Pancreas (tissue), 10 donors: Measurements from ENCODE around the gene ZNF317. TPM values are rescaled to one million over a fixed set of nuclear protein-coding genes. Genes with fewer than 3 reads are reported as not detected.

Experiments used
- ATAC-seq, 4 donors: fragments of 200-7000 bp; cut with Tn5 transposase; one replicate each; pipeline versions ENCODE4 v1.8.0 to v1.9.1; 2020; ENCODE audit warnings: mild to moderate bottlenecking in 4 of 4, moderate library complexity in 4 of 4
- DNase-seq, 6 donors: peaks; one replicate each; pipeline ENCODE4 v3.0.0-alpha.2; 2020
- FAIRE-seq: peaks from 2 replicates; lab custom pipeline; 2012; peaks lifted over from hg19 to GRCh38; lab: Jason Lieb, UNC
- H3K27ac ChIP-seq, 4 donors: fragments of 200-600 bp; sonication (generic); 1 replicate in 3 of 4; 2 replicates in 1 of 4; pipeline versions ENCODE4 v1.5.0 to v1.8.0; 2020
- H3K27me3 ChIP-seq, 4 donors: fragments of 200-600 bp; one replicate each; pipeline ENCODE4 v1.8.0; 2021
- H3K36me3 ChIP-seq, 3 donors: fragments of 200-600 bp; sonication (generic) in 1 of 3; one replicate each; pipeline versions ENCODE4 v1.5.0 to v1.8.0; 2020 to 2021
- H3K4me1 ChIP-seq, 3 donors: fragments of 200-600 bp; one replicate each; pipeline ENCODE4 v1.8.0; 2021
- H3K4me3 ChIP-seq, 4 donors: fragments of 200-600 bp; sonication (generic) in 2 of 4; one replicate each; pipeline versions ENCODE4 v1.5.0 to v1.8.0; 2020 to 2021
- H3K9me3 ChIP-seq, 4 donors: fragments of 200-600 bp; one replicate each; pipeline ENCODE4 v1.8.0; 2021
- WGBS, 2 donors: extraction: QIAGEN DNeasy Blood & Tissue Kit; methylation state at CpG; one replicate each; pipeline ENCODE4 v1.1.7; 2013; 5-methylcytosine and 5-hydroxymethylcytosine counted together
- intact Hi-C, 3 donors: fragments of 100-400 bp; cut with DNase I; formaldehyde crosslinking; loops; one replicate each; pipeline versions ENCODE4 v1.11.1 to v1.14.2; 2022
- polyA plus RNA-seq, 2 donors: library from polyadenylated mRNA; stranded (reverse); fragments of 200-250 nt; gene quantifications; one replicate each; pipeline ENCODE4 v1.2.3, GENCODE V29; 2013
- total RNA-seq, 6 donors: library from RNA; stranded (reverse); fragmentation: NEBNext Ultra II Directional in 4 of 6; extraction: Animal tissue kit (Norgen Biotek cat#: 25700) in 4 of 6; gene quantifications; one replicate each; pipeline versions ENCODE4 v1.2.1 to v1.2.4, GENCODE V29; 2021 to 2023
- TF ChIP-seq, protein P1 (sequence below), 4 donors: fragments of 200-600 bp; sonication (generic) in 3 of 4; IDR thresholded peaks; one replicate each; pipeline versions ENCODE4 v1.5.0 to v1.8.0; 2021; ENCODE audit warnings: antibody characterized with exemption in 4 of 4
- donor health status: healthy with polysubstance abuse.
- donor health status: DM: no; HTN: no; CAD: no; lungs with moderate emphysema.
- donor health status: DM: no; HTN: no; CAD: no.
- donor health status: control.
- donor health status: control.
- donor health status: Bipolar disorder and iron deficiency.
- donor health status: DM: yes; HTN: yes; CAD: no.
- donor health status: DM: no; HTN: no; CAD: no.
- donor health status: DM: no; HTN: no; CAD: no.
- donor health status: DM: yes; HTN: yes; CAD: no.

The ZNF317 gene
- total and polyA plus RNA-seq, 8 donors = 12.4 to 38.3 (median 15.4) TPM

DNA sequence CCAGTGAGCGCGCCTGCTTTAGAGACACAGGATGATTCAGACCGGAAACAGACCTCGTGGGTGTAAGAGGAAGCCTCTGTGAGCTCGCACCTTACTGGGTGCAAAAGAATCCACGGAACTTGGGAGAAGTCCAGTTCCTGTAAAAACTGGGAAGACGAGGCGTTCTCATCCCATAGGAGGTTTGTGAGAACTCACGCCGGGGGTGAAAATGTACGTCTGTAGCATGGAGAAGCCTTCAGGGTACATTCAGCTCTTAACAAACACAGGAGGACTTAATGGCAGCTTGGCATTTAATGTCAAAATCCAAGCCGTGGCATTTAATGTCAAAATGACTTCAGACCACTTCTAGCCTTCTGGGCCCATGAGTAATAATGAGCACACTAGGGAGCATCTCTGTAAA lies 21.2 kb downstream of the ZNF317 start:
- no peak for ATAC-seq
- 97 to 99% methylated on average over 12 of the region's 12 CpGs for WGBS, 2 donors
- no peak overlapping the region for H3K27ac ChIP-seq
- H3K4me1 ChIP-seq = no peaks in the 10 kb centered on the region
- FAIRE-seq = no peak
- DNase-seq = no peak
- peaks cover 9 to 76% (median 55%) of the 10 kb centered on the region in 3 donors for H3K36me3 ChIP-seq
- no peak overlapping the region for H3K4me3 ChIP-seq
- H3K9me3 ChIP-seq = no peaks in the 10 kb centered on the region
- intact Hi-C loops = no loop called here
- no peaks in the 10 kb centered on the region for H3K27me3 ChIP-seq
- TF ChIP-seq, protein P1, sequence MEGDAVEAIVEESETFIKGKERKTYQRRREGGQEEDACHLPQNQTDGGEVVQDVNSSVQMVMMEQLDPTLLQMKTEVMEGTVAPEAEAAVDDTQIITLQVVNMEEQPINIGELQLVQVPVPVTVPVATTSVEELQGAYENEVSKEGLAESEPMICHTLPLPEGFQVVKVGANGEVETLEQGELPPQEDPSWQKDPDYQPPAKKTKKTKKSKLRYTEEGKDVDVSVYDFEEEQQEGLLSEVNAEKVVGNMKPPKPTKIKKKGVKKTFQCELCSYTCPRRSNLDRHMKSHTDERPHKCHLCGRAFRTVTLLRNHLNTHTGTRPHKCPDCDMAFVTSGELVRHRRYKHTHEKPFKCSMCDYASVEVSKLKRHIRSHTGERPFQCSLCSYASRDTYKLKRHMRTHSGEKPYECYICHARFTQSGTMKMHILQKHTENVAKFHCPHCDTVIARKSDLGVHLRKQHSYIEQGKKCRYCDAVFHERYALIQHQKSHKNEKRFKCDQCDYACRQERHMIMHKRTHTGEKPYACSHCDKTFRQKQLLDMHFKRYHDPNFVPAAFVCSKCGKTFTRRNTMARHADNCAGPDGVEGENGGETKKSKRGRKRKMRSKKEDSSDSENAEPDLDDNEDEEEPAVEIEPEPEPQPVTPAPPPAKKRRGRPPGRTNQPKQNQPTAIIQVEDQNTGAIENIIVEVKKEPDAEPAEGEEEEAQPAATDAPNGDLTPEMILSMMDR (IDR thresholded peaks at IDR 0.05) = no peak

GRCh38 chr19:9165261-9165660 lies 25.1 kb downstream of the ZNF317 start:
- H3K27ac ChIP-seq = no peak overlapping the region
- no peak overlapping the region for H3K4me3 ChIP-seq
- DNase-seq (no peak), ATAC-seq (no peak), FAIRE-seq (no peak)
- H3K27me3 ChIP-seq = no peaks in the 10 kb centered on the region
- intact Hi-C loops = no loop called here
- no peaks in the 10 kb centered on the region for H3K4me1 ChIP-seq
- 95 to 98% methylated on average over 3 of the region's 3 CpGs for WGBS, 2 donors
- peaks cover 0 to 38% (median 24%) of the 10 kb centered on the region in 3 donors for H3K36me3 ChIP-seq
- TF ChIP-seq, protein P1 (IDR thresholded peaks at IDR 0.05) = no peak
- H3K9me3 ChIP-seq = no peaks in the 10 kb centered on the region

GRCh38 chr19:9166846-9167245 lies 26.6 kb downstream of the ZNF317 start:
- WGBS, 2 donors = 96 to 99% methylated on average over 4 of the region's 4 CpGs
- no peaks in the 10 kb centered on the region for H3K9me3 ChIP-seq
- intact Hi-C loops = no loop called here

GRCh38 chr19:9171393-9171991 lies 31.3 kb downstream of the ZNF317 start:
- no peaks in the 10 kb centered on the region for H3K4me1 ChIP-seq
- no peaks in the 10 kb centered on the region for H3K36me3 ChIP-seq
- no peak for FAIRE-seq
- peak in 1 of 4 donors; percentile 54 for ATAC-seq
- no peak overlapping the region for H3K27ac ChIP-seq
- no peaks in the 10 kb centered on the region for H3K9me3 ChIP-seq
- no peak for DNase-seq
- 83 to 90% methylated on average over 6 of the region's 6 CpGs for WGBS, 2 donors
- intact Hi-C loops = no loop called here
- no peaks in the 10 kb centered on the region for H3K27me3 ChIP-seq
- no peak overlapping the region for H3K4me3 ChIP-seq
- TF ChIP-seq, protein P1 (IDR thresholded peaks at IDR 0.05) = no peak

More at GRCh38 chr19:9166846-9167245, 26.6 kb downstream of the ZNF317 start:
- Histone ChIP-seq H3K4me1 (no peaks in the 10 kb centered on the region), H3K27me3 (no peaks in the 10 kb centered on the region), H3K4me3 (no peak overlapping the region), H3K27ac (no peak overlapping the region), H3K36me3 (peaks cover 0 to 22% (median 8%) of the 10 kb centered on the region in 3 donors)
- FAIRE-seq (no peak), ATAC-seq (no peak), DNase-seq (no peak)
- TF ChIP-seq, protein P1 (IDR thresholded peaks at IDR 0.05) = no peak

DNA sequence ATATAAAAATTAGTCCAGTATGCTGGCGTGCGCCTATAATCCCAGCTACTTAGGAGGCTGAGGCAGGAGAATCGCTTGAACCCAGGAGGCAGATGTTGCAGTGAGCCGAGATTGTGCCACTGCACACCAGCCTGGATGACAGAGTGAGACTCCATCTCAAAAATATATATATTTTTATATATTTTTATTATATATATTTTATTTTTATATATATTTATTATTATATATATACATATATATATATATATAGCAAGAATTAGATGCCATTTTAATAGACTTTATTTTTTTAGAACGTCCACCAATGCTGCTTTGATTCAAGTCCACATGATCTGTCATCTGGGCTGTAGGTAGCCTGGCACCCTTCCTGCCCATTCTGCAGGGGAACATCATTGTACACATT lies 35.1 kb downstream of the ZNF317 start:
- no peak for FAIRE-seq
- H3K27ac ChIP-seq = no peak overlapping the region

More for the DNA sequence above, 35.1 kb downstream of the ZNF317 start:
- H3K9me3 ChIP-seq = no peaks in the 10 kb centered on the region
- no peak overlapping the region for H3K4me3 ChIP-seq
- TF ChIP-seq, protein P1 (IDR thresholded peaks at IDR 0.05) = no peak
- DNase-seq (no peak), ATAC-seq (no peak)
- H3K4me1 ChIP-seq = no peaks in the 10 kb centered on the region
- H3K36me3 ChIP-seq = no peaks in the 10 kb centered on the region
- no peaks in the 10 kb centered on the region for H3K27me3 ChIP-seq
- WGBS, 2 donors = 86 to 90% methylated on average over 5 of the region's 5 CpGs
- intact Hi-C loops = no loop called here
